HG03457 (cell line): Measurements from ENCODE around the gene OR6B3.

Experiments used
- ATAC-seq: cut with Tn5 transposase; IDR thresholded peaks from one replicate; pipeline ENCODE4 v1.9.1; 2021; ENCODE audit warnings: moderate number of reproducible peaks; ENCODE audit not compliant: unreplicated experiment

Gene OR6B3

DNA sequence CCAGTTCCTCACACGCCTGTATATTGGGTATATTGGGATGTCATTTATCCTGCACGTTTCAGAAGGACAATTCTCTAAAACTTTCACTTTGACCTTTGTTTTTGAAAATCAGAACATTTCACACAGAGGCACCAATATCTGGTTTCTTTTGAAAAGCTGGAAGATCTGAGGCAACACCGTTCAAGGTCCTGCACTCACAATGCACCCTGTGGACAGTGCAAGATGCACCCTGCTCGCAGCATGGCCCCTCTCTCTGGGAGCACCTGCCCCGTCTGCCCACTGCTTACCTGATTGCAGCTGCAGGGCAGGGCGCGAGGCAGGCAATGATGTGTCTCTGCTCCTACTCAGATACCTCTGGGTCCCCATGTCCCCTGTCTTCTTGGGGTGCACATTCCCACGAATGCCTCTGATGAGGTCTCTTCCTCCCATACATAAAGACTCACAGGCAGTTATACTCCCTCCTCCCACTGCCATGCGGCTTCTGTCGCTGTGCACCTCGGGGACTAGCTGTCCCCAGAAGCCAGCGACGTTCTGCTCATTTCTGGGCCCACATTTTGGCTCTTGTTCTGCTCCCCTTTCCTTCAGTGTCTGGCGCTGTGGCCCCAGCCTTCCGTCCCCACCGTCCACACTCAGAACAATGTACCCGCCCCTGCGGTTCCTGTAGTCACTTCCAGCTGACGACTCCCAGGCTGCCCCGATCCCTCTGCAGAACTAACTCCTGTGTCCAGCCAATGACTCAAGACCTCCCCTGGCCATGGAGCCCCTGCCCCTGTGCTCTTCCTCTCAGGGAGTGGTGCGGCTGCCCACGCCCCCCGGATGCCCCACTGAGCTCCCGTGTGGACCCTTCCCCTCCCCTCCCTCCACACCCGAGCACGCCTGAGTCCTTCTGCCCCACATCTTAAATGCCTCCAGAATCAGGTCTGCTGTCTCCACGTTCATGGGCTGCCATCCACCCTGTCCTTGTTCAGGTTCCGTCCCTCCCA lies at the start of gene OR6B3:
Gene OR6B3 (minus strand): TSS at position 349 of the 983 bp plus-strand sequence.
- no peak for ATAC-seq

DNA sequence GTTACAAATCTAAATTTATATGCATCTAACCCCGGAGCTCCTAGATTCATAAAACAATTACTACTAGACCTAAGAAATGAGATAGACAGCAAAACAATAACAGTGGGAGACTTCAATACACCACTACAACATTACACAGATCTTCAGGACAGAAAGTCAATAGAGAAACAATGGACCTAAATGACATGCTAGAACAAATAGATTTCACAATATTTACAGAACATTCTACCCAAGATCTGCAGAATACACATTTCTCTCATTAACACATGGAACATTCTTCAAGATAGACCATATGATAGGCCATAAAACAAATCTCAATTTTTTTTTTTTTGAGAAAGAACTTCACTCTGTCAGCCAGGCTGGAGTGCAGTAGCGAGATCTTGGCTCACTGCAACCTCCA lies 45.0 kb upstream of the OR6B3 start:
- ATAC-seq, result no peak

DNA sequence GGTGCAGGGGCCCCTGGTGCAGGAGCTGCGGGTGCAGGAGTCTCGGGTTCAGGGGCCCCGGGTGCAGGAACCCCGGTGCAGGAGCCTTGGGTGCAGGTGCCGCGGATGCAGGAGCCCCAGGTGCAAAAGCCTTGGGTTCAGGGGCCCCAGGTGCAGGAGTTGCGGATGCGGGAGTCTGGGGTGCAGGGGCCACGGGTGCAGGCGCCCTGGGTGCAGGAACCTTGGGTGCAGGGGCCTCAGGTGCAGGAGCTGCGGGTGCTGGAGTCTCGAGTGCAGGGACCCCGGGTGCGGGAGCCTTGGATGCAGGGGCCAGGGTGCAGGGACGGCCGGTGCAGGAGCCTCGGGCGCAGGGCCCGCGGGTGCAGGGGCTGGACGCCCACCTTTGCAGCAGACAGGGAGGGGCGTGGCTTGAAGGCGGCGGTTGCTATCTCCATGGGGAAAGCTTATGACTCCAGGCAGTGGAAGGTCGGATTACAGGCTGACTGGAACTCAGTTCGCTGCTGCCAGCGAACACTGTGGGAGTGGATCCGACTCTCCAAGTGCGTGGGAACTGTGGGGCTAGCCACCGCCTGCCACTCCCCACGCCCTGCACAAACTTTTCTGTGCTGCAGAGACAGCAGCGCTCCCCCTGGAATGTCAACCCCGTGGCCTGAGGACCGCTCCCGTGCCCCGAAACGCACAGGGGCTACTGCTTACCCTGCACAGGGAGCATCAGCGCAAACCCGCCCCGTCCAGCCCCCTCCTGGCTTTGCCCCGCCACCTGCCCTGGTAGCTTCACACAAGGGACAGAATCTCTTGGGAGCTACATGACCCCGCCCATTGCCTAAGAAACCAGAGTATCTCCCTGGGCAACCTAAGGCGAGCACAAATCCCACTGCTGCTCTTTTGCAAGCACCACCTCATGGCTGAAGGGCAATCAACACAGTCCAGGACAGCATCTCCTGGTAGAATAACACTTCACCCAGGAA lies 42.5 kb upstream of the OR6B3 start:
- ATAC-seq, result no peak

DNA sequence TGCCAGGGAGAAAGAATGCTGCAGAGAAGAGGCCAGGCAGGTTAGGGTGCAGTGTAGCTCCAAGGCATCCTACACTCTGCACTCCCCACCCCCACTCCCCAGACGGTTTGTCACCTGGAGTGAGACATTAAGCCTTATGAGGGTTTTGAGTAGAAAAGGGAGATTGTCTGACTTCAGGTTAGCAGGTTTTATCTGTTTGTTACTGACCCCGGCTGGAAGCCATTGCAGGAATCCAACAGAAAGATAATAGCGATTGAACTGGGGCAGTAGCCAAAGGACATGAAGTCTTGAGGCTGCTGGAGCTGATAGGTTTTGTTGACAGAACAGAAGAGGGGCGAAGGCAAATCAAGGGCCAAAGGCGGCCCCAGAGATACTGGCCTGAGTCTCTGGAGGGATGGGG lies 36.0 kb upstream of the OR6B3 start:
- ATAC-seq, result no peak

DNA sequence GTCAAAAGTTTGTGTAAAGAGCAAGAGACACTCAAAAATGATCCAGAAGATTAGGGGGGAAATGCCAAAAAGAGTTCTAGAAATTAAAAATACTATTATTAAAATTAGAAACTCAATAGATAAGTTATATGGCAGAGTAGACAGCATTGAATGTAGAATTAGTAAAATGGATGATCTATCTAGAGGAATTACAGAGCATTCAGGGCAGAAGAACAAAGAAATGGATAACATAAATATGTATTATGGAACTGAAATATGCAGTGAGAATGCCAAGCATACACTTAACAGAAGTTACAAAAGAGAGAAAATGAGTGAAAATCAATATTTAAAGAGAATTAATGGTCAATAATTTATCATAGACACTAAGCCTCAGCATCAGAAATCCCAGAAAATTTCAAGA lies 33.2 kb upstream of the OR6B3 start:
- ATAC-seq, result no peak

DNA sequence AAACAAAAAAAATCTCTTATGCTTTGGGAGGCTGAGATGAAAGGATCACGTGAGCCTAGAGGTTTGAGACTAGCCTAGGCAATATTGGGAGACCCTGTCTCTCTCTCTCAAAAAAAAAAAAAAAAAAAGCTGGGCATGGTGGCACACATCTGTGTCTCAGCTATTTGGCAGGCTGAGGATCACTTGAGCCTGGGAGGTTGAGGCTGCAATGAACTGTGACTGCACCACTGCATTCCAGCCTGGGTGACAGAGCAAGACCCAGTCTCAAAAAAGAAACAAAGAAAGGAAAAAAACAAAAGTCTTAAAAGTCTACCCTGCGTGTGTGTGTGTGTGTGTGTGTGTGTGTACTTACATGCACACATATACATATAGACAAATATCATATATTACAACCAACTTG lies 25.3 kb upstream of the OR6B3 start:
- ATAC-seq, result no peak

DNA sequence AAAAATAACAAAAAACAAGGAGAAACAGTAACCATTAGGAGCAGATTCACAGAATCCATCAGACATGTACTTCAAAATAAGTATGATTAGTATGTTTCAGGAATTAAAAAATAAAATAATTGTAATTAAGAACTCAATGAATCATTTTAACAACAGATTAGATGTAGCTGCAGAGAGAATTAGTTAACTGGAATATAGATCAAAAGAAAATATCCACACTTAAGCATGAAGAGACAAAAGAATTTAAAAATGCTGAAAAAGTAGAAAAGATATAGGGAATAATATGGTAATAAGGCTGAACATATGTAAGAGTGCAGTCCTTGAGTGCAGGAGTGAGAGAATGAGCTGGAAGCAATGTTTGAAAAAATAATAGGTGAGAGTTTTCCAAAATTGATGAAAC lies 24.1 kb upstream of the OR6B3 start:
- ATAC-seq, result no peak

DNA sequence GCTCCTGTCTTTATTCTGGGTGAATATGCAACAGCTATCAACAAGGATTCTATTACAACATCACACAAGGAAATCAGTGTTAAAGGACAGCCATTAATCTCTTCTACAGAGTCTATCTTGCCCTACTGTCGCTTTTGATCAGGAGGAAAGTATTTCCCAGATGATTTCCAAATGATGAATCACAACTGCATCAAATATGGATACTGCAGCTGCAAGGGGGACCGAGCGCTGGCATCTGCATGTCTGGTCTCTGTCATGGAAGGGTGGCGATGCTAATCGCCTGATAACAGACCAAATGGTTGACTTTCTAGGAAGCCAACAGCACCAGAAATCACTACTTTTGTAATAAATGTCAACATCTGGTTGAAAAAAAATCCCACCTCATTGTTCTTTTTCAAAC lies 21.2 kb upstream of the OR6B3 start:
- no peak for ATAC-seq

DNA sequence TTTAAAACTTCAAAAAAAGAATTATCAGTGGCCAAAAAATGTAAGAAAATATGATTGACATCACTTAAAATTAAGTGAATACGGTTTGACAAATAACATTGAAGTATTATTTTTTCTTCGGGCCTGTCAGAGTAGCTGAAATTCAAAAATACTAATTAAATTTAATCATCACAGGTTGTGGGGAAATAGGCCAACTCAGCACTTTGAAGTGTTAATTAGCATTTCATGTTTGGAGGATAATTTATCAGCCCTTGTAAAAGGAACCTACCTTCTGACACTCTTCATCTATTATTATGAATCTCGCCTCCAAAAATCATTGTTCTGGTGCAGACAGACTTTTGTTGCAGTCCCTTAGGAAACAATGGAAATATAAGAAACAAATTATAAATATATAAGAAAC lies 17.6 kb upstream of the OR6B3 start:
- no peak for ATAC-seq

DNA sequence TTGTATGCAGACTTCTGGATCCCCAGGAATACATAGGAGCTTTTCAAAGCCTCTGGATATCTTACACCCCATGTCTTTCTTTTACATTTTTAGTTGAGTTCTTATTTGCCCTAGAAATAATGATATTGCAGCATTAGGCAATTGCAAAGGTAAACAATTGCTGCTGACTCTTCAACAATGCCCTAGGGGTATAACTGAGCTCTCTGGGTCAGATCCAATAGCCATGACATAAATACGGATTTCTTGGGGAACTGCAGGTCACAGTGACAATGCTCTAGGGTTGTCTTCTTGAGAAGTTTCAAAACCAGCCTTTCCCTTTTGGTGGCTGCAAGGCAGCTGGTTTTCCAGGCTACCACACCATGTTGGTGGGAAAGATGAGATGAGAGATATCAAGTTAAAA lies 16.5 kb upstream of the OR6B3 start:
- ATAC-seq, result no peak

DNA sequence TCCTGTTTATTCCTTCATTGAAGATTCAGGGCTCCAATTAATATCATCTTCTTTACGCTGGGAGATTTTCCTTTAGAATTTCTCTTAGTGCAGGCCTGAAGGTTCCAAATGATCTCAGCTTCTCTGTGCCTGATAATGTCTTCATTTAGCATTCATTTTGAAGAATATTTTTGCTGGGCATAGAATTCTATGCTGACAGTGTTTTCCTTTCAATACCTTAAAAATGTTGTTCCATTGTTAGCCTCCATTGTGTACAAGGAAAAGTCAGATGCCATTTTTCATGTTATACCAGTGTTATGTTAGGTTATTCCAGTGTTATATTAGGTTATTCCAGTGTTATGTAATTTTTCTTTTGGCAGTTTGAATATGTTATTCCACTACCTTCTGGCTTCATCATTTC lies 14.9 kb upstream of the OR6B3 start:
- ATAC-seq, result no peak

DNA sequence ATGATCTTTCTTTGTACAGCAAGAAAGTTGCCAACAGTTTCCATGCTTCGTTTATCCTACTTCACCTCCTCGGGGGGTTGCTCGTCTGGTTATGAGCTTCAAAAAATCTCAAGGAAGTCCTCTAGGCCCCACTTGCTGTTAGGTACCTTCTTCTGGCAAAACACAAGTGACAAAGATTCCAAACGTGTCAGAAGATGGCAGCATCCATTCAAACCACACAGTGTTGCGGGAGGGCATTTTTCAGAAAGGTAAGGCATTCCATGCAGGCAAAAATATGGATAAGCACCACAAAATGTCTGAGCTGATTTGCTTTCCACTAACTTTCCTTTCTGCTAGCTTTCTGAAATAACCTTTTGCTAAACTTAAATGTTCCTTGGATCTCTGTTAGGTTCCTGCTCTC lies 13.2 kb upstream of the OR6B3 start:
- no peak for ATAC-seq

DNA sequence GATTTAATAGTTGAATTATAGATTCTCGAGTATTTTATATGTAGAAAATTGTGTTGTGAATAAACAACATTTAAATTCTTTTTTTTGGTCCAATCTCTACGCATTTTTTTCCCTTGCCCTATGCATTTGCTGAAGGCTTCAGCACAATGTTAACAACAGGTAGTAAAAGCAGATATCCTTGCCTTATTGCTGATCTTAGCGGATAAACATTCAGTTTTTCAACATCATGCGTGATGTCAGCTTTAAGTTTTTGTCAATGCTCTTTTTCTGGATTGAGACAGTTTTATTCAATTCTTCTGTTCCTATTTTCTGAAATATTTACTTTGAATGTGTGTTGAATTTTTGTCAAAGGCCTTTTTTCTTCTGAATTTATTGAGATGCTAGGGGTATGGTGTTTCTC lies 11.6 kb upstream of the OR6B3 start:
- no peak for ATAC-seq

DNA sequence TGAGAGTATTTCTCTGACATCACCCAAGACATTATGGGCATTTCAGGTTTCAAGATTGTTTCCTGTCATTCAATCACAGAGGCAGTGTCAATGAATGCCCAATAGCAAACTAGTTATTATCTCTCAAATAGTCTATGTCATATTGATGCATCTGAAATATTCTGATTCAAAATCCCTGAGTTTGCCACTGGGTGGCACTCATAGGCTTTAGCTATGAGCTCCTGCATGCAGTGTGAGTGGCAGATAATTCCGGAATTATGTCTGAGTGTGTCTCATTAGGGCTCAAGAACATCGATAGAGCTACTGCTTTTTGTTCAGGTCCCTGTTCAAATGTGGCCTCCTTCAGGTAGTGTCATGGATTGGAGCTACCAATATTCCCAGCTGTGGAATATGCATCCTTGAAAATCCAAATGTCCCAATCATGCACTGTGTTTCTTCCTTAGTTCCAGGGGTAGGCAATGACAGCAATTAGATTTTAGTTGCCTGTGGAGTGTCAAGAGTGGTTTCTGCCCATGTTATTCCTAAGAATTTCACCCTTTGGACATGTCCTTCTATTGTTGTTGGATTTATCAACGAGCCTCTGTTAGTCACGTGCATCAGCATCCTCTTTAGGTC lies 7.8 kb upstream of the OR6B3 start:
- no peak for ATAC-seq

DNA sequence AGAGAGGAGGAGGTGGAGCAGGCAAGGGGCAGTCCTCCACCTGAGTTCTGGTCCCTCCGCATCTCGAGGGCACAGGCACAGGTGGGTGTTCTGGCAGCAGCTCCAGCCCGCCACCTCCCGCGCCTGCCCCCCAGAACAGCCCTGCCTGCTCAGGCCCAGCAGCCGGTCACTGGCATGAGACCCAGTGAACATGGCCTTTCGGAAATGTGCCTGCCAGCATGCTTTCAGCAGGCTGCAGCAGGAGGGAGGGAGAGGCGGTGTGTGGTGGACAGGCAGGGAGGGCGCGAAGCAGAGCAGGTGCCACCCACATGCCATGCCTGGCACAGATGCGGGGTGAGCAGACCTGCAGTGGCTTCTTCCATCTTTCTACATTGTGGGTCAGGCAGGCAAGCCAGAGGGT lies 3.4 kb upstream of the OR6B3 start:
- ATAC-seq, result no peak

DNA sequence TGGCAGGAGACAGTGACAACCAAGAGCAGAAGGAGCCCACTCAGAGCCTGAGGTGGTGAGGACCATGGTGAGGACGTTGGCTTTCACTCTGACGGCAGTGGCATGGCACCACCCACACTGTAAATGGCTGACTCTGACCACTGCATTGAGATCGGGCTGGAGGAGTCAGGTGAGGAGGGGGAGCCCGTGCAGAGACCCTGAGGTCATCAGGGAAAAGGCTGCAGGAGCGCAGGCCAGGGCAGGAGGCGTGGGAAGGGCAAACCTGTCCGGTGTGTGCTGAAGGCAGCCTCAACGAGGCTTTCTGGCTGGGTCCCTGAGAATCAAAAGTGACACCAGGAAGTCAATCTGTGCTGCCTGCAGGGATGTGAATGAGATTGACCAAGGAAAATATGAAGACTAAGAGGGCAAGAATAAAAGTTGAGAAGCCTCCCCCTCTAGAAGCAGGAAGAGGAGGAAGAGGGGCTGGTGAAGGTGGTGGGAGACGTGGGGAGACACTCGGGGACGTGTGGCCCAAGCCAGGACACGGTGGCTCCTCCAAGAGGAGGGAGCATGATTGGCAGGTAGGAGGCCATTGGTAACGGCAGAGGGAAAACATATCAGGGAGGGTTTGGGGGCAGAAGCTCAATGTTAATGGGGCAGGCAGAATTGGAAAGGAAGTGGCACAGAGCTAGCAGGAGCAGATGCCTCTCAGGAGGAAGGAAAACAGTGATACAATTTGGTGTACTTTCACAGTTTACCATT lies 2.0 kb upstream of the OR6B3 start:
- ATAC-seq, result no peak

DNA sequence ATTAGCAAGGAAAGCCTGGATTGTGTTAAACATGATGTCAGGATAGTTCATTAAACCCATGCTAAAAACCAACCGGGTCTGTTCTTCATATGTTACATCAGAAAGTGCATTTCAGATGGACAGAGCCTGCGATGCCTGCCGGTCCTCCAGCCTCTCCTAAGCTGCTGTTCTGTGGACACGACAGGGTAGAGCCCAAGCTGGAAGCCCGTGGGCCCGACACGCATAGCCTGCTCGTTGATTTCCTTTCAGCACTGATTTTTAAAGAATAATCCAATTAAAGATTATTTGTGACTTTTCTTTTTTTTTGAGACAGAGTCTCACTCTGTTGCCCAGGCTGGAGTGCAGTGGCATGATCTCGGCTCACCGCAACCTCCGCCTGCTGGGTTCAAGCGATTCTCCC lies 797 bp downstream of the OR6B3 start:
- ATAC-seq, result no peak

DNA sequence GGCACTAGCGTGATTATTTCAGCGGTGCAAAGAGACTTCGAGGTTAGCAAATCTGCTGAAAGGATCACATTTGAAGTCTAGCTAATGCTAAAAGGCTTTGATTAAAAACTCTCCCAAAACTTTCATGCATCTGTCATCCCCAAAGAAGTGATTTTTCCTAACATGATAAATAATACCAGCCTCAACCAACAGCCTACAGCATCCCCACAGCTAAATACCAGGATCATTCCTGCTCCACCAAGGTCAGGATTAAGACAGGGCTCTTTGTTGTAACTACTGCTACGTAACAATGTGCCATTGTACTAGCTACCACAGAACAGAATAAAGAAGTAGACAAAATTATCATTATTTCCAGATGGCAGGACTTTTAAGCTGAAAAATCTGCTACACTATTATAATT lies 1.6 kb downstream of the OR6B3 start:
- no peak for ATAC-seq

DNA sequence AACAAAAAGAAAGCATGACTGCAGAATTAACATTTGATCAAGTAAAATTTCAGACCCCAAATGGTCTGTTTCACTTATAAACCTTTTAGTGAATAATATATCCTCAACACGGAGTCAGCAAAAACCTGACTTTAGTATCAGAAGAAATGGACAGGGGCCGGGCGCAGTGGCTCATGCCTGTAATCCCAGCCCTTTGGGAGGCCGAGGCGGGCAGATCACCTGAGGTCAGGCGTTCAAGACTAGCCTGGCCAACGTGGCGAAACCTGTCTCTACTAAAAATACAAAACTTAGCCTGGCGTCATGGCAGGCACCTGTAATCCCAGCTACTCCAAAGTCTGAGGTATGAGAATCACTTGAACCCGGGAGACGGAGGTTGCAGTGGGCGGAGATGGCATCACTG lies 3.0 kb downstream of the OR6B3 start:
- ATAC-seq, result no peak

DNA sequence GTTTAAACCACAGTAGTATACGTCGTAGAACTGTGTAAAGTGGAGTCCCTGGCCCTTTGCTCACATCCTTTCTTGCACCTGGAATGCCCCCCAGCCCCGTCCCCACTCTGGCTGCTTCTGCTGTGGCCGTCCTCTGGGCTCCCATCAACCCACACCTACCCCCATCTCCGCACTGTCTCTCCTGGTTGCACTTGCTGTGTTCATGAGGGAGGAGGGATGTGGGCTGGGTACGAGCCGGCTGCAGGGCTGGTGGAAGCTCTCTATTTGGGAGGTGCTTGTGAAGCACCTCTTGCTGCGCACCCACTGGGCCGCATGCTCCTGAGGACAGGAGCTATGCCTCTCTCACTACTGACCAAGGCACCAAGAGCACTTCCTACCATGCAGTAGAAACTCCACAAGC lies 5.1 kb downstream of the OR6B3 start:
- ATAC-seq, result no peak

DNA sequence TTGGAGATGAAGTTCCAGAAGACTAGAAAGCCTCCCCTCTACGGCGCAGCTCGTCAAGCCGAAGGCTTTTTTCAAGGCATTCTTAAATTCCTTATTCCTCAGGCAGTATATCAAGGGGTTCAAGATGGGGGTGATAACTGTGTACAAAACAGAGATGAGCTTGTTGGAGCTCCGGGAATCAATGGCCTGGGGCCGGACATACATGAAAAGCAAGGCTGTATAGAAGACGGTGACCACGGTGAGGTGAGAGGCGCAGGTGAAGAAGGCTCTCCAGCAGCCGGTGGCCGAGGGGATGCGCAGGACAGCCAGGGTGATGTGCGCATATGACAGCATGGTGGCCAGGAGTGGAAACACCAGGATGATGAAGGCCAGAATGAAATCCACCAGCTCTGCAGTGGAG lies 8.2 kb downstream of the OR6B3 start:
- no peak for ATAC-seq
